A673 (cell line): ENCODE data around the gene RIMKLB. TPM values are rescaled to one million over a fixed set of nuclear protein-coding genes. Genes with fewer than 3 reads are reported as not detected.

Experiments used
- Bru-seq: library from RNA; stranded (reverse); fragments of 400-500 nt; gene quantifications from one replicate; lab custom pipeline; 2021; lab: Mats Ljungman, UMichigan
- BruChase-seq, 2 experiments: library from RNA; stranded (reverse); fragments of 400-500 nt; gene quantifications; one replicate each; lab custom pipeline; 2021; lab: Mats Ljungman, UMichigan
- BruUV-seq: library from RNA; stranded (reverse); fragments of 400-500 nt; replicated peaks from 2 replicates; lab custom pipeline; 2021; lab: Mats Ljungman, UMichigan
- CTCF ChIA-PET: fragments of 300-600 bp; sonication (Branson Sonifier 250); formaldehyde crosslinking; loops from one replicate; lab custom pipeline; 2022; ENCODE audit warnings: antibody characterized with exemption; lab: Charles Lee
- POLR2A ChIA-PET: fragments of 300-600 bp; sonication (Branson Sonifier 250); formaldehyde crosslinking; loops from one replicate; lab custom pipeline; 2022; ENCODE audit warnings: antibody characterized with exemption; ENCODE audit not compliant: low non-redundant PET; lab: Charles Lee
- DNase-seq: peaks from one replicate; pipeline ENCODE4 v3.0.0-alpha.2; 2015; ENCODE audit warnings: low spot score
- H3K27ac ChIP-seq: fragments of 200-600 bp; sonication (generic); 2 replicates; pipeline ENCODE4 v1.5.1; 2016; ENCODE audit warnings: mixed run types, low read depth, mild to moderate bottlenecking, mixed read lengths, antibody characterized with exemption, low read length; ENCODE audit not compliant: poor library complexity, severe bottlenecking
- H3K27me3 ChIP-seq: fragments of 200-600 bp; sonication (generic); replicated peaks from 2 replicates; pipeline ENCODE4 v1.6.1; 2017; ENCODE audit warnings: mixed run types, low read depth, mild to moderate bottlenecking, mixed read lengths, antibody characterized with exemption, low read length; ENCODE audit not compliant: insufficient read depth, poor library complexity
- H3K36me3 ChIP-seq: fragments of 200-600 bp; sonication (generic); 2 replicates; pipeline ENCODE4 v1.6.1; 2016; ENCODE audit warnings: mixed run types, mild to moderate bottlenecking, mixed read lengths, antibody characterized with exemption, low read length; ENCODE audit not compliant: insufficient read depth, poor library complexity, severe bottlenecking
- H3K4me1 ChIP-seq: fragments of 200-600 bp; sonication (generic); 2 replicates; pipeline ENCODE4 v1.6.1; 2017; ENCODE audit warnings: mixed run types, mild to moderate bottlenecking, mixed read lengths, antibody characterized with exemption, low read length; ENCODE audit not compliant: insufficient read depth, poor library complexity, severe bottlenecking
- H3K4me3 ChIP-seq: fragments of 200-600 bp; sonication (generic); 2 replicates; pipeline ENCODE4 v1.5.1; 2016; ENCODE audit warnings: low read depth, mixed run types, mild to moderate bottlenecking, mixed read lengths, low read length; ENCODE audit not compliant: poor library complexity, severe bottlenecking
- H3K9me3 ChIP-seq: fragments of 200-600 bp; sonication (generic); 2 replicates; pipeline ENCODE4 v1.6.1; 2016; ENCODE audit warnings: mixed run types, low read depth, mild to moderate bottlenecking, mixed read lengths, antibody characterized with exemption, low read length; ENCODE audit not compliant: poor library complexity, severe bottlenecking
- CTCF ChIP-seq: fragments of 300-800, 200-600 bp; sonication (generic); conservative IDR thresholded peaks from 2 replicates; pipeline ENCODE4 v1.5.1; 2017; ENCODE audit warnings: low read depth, mild to moderate bottlenecking, antibody characterized with exemption, low read length, moderate library complexity, mixed read lengths
- EZH2 ChIP-seq: fragments of 200-600 bp; sonication (generic); IDR thresholded peaks from 2 replicates; pipeline ENCODE4 v1.6.1; 2017; ENCODE audit warnings: borderline replicate concordance, low read depth, mild to moderate bottlenecking, mixed read lengths, antibody characterized with exemption, low read length; ENCODE audit not compliant: poor library complexity, severe bottlenecking
- intact Hi-C: fragments of 100-400 bp; cut with micrococcal nuclease; formaldehyde crosslinking; loops from one replicate; pipeline ENCODE4 v1.10.0; 2022; ENCODE audit not compliant: unreplicated experiment
- long read RNA-seq: library from polyadenylated mRNA; stranded (forward); transcript quantifications from one replicate; pipeline ENCODE4 v2.0.0, GENCODE V29; 2022
- total RNA-seq: library from RNA; stranded (reverse); gene quantifications from 2 replicates; pipeline ENCODE4 v1.2.3, GENCODE V29; 2021

Gene RIMKLB
- total RNA-seq = 21.9 and 27.2 TPM in 2 replicates
- Bru-seq, nascent RNA = percentile 75 among the genes with signal in this experiment
- percentile 75 among the genes with signal in this experiment for BruChase-seq, experiment 1, labeled RNA remaining after a 2-hour chase
- BruChase-seq, experiment 2, labeled RNA remaining after a 6-hour chase = percentile 67 among the genes with signal in this experiment
- long read RNA-seq, transcript RIMKLB-205 (6 exons, 2,236 nt) = major isoform, 17 of 28 reads
- long read RNA-seq, partial matches to known transcripts = 1 of 28 reads
- long read RNA-seq, other reads (novel, unspliced or antisense) = 9 of 28 reads

- ChIA-PET CTCF (interaction anchor here (0.6 to 0.9 kb wide), 3 partner anchors 10 to 113 kb away, joined by 3 read pairs; no protein-coding TSS in a partner anchor), POLR2A (interaction anchor here (0.6 to 0.7 kb wide), 2 partner anchors 10 to 1065 kb away, joined by 4 to 24 read pairs; no protein-coding TSS in a partner anchor)
- H3K9me3 ChIP-seq = no peaks in the 10 kb centered on the region
- TF ChIP-seq CTCF = no peak
- no peak for TF ChIP-seq EZH2
- no TSS peak for BruUV-seq
- peak within 1 kb of the TSS; percentile 87 for H3K27ac ChIP-seq
- no peaks in the 10 kb centered on the region for H3K27me3 ChIP-seq
- intact Hi-C loops = no loop called here
- peak within 1 kb of the TSS; percentile 92 for H3K4me3 ChIP-seq
- H3K36me3 ChIP-seq = peaks cover 5% of the 10 kb centered on the region
- peaks cover 33% of the 10 kb centered on the region for H3K4me1 ChIP-seq
- DNase-seq = peak; percentile 87
Measured at GRCh38 chr12:8697476-8698131, at the start of gene RIMKLB. RIMKLB (plus strand) TSS chr12:8697991; CDS start chr12:8713867, 15,876 bp downstream.

GRCh38 chr12:8648576-8649205 is 49.1 kb upstream of the RIMKLB start:
- intact Hi-C loops = no loop called here
- no peaks in the 10 kb centered on the region for H3K4me1 ChIP-seq
- DNase-seq = no peak
- no peak for TF ChIP-seq CTCF
- peaks cover 6% of the 10 kb centered on the region for H3K27me3 ChIP-seq
- no peak overlapping the region for H3K4me3 ChIP-seq
- no peak overlapping the region for H3K27ac ChIP-seq
- ChIA-PET CTCF (interaction anchor here (1.3 kb wide), 1 partner anchor 9 kb away, joined by 7 read pairs; no protein-coding TSS in a partner anchor), POLR2A (no interaction called here)
- H3K9me3 ChIP-seq = no peaks in the 10 kb centered on the region
- H3K36me3 ChIP-seq = no peaks in the 10 kb centered on the region
- no TSS peak for BruUV-seq

GRCh38 chr12:8655421-8655820 is 42.4 kb upstream of the RIMKLB start:
- DNase-seq = no peak
- no peak for TF ChIP-seq CTCF
- no peak for TF ChIP-seq EZH2
- Histone ChIP-seq H3K4me3 (no peak overlapping the region), H3K36me3 (no peaks in the 10 kb centered on the region), H3K27me3 (no peaks in the 10 kb centered on the region), H3K9me3 (no peaks in the 10 kb centered on the region), H3K27ac (no peak overlapping the region), H3K4me1 (no peaks in the 10 kb centered on the region)
- ChIA-PET POLR2A (no interaction called here), CTCF (no interaction called here)
- intact Hi-C loops = loop anchor here (5.0 kb wide), 1 partner anchor 392 kb away; no protein-coding TSS in a partner anchor
- no TSS peak for BruUV-seq
